ENCODE data around the gene AMER2. TPM values are rescaled to one million over a fixed set of nuclear protein-coding genes. Genes with fewer than 3 reads are reported as not detected.

The AMER2 gene
- total and polyA plus RNA-seq, 2 experiments from 2014 or later, result not detected

- Histone ChIP-seq H3K27me3 (replicated peaks; ENCODE audit: insufficient read depth) (no peaks in the 10 kb centered on the region), H3K4me3 (no peak overlapping the region), H2AFZ (no peak overlapping the region), H3K36me3 (ENCODE audit: low read depth) (no peaks in the 10 kb centered on the region), H3K79me2 (ENCODE audit: insufficient read depth) (no peaks in the 10 kb centered on the region), H3K9me2 (ENCODE audit: insufficient read depth) (no peaks in the 10 kb centered on the region), H3K27ac (no peak overlapping the region), H3F3A (ENCODE audit: insufficient read depth) (no peaks in the 10 kb centered on the region), H3K4me1 (ENCODE audit: insufficient read depth) (0 out of 2 replicates have a peak, but pooled peaks cover 3% of the 10 kb centered on the region), H3K9ac (no peak overlapping the region), H3K9me3 (ENCODE audit: low read depth) (no peaks in the 10 kb centered on the region), H3K4me2 (ENCODE audit: unreplicated experiment) (no peak overlapping the region), H4K20me1 (ENCODE audit: insufficient read depth) (no peaks in the 10 kb centered on the region)
- TF ChIP-seq EZH2phosphoT487 (IDR thresholded peaks at IDR 0.05; ENCODE audit: insufficient read depth, low read depth) (no peak), EZH2 (IDR thresholded peaks at IDR 0.05; ENCODE audit: insufficient read depth, poor library complexity, severe bottlenecking) (no peak)
- DNase-seq, result no peak
- in situ Hi-C loops (cut with MboI), result no loop called here
- WGBS, 2 experiments (ENCODE audit: low coverage in 1 of 2, low lambda C conversion rate in 2 of 2, missing lambda C conversion rate in 2 of 2), result 38 to 52% methylated on average over 5 of the region's 5 CpGs
Observed at GRCh38 chr13:25198647-25199046, 26.6 kb upstream of the AMER2 start.

- no peaks in the 10 kb centered on the region for H3K9me2 ChIP-seq (ENCODE audit: insufficient read depth)
- H3K4me3 ChIP-seq, result no peak overlapping the region
- no peaks in the 10 kb centered on the region for H4K20me1 ChIP-seq (ENCODE audit: insufficient read depth)
- no peaks in the 10 kb centered on the region for H3K79me2 ChIP-seq (ENCODE audit: insufficient read depth)
- WGBS, 2 experiments (ENCODE audit: low coverage in 1 of 2, low lambda C conversion rate in 2 of 2, missing lambda C conversion rate in 2 of 2), result 66 to 71% methylated on average over 11 of the region's 11 CpGs
- no peak overlapping the region for H3K9ac ChIP-seq
- in situ Hi-C loops (cut with MboI), result no loop called here
- no peak overlapping the region for H3K4me2 ChIP-seq (ENCODE audit: unreplicated experiment)
- H3K4me1 ChIP-seq (ENCODE audit: insufficient read depth), result no peaks in the 10 kb centered on the region
- no peaks in the 10 kb centered on the region; the same call in 1 of the 2 replicates for H3K27me3 ChIP-seq (replicated peaks; ENCODE audit: insufficient read depth)
- H3K27ac ChIP-seq, result no peak overlapping the region
- no peak for DNase-seq
- H3F3A ChIP-seq (ENCODE audit: insufficient read depth), result no peaks in the 10 kb centered on the region
- no peaks in the 10 kb centered on the region for H3K36me3 ChIP-seq (ENCODE audit: low read depth)
- no peaks in the 10 kb centered on the region for H3K9me3 ChIP-seq (ENCODE audit: low read depth)
- no peak overlapping the region for H2AFZ ChIP-seq
- TF ChIP-seq EZH2phosphoT487 (IDR thresholded peaks at IDR 0.05; ENCODE audit: insufficient read depth, low read depth) (no peak), EZH2 (IDR thresholded peaks at IDR 0.05; ENCODE audit: insufficient read depth, poor library complexity, severe bottlenecking) (no peak)
Observed at GRCh38 chr13:25196971-25197370, 24.9 kb upstream of the AMER2 start.

GRCh38 chr13:25192936-25193335 lies 20.8 kb upstream of the AMER2 start:
- H3K27me3 ChIP-seq (replicated peaks; ENCODE audit: insufficient read depth), result peaks cover 12% of the 10 kb centered on the region; the same call in 1 of the 2 replicates
- no peak overlapping the region for H3K4me3 ChIP-seq
- no peaks in the 10 kb centered on the region for H3K4me1 ChIP-seq (ENCODE audit: insufficient read depth)
- no peak overlapping the region for H2AFZ ChIP-seq
- in situ Hi-C loops (cut with MboI), result no loop called here
- no peaks in the 10 kb centered on the region for H4K20me1 ChIP-seq (ENCODE audit: insufficient read depth)
- no peak for DNase-seq
- H3K9me3 ChIP-seq (ENCODE audit: low read depth), result no peaks in the 10 kb centered on the region
- TF ChIP-seq EZH2phosphoT487 (IDR thresholded peaks at IDR 0.05; ENCODE audit: insufficient read depth, low read depth) (no peak), EZH2 (IDR thresholded peaks at IDR 0.05; ENCODE audit: insufficient read depth, poor library complexity, severe bottlenecking) (no peak)
- H3K36me3 ChIP-seq (ENCODE audit: low read depth), result no peaks in the 10 kb centered on the region
- H3K79me2 ChIP-seq (ENCODE audit: insufficient read depth), result no peaks in the 10 kb centered on the region
- no peak overlapping the region for H3K9ac ChIP-seq
- no peaks in the 10 kb centered on the region for H3F3A ChIP-seq (ENCODE audit: insufficient read depth)
- H3K9me2 ChIP-seq (ENCODE audit: insufficient read depth), result no peaks in the 10 kb centered on the region
- H3K27ac ChIP-seq, result no peak overlapping the region
- WGBS, 2 experiments (ENCODE audit: low coverage in 1 of 2, low lambda C conversion rate in 2 of 2, missing lambda C conversion rate in 2 of 2), result 49 to 52% methylated on average over 8 of the region's 8 CpGs
- no peak overlapping the region for H3K4me2 ChIP-seq (ENCODE audit: unreplicated experiment)

GRCh38 chr13:25192489-25192888 lies 20.4 kb upstream of the AMER2 start:
- no peaks in the 10 kb centered on the region for H4K20me1 ChIP-seq (ENCODE audit: insufficient read depth)
- no peaks in the 10 kb centered on the region for H3K4me1 ChIP-seq (ENCODE audit: insufficient read depth)
- H3K4me2 ChIP-seq (ENCODE audit: unreplicated experiment), result no peak overlapping the region
- in situ Hi-C loops (cut with MboI), result no loop called here
- no peak for TF ChIP-seq EZH2phosphoT487 (IDR thresholded peaks at IDR 0.05; ENCODE audit: insufficient read depth, low read depth)
- TF ChIP-seq EZH2 (IDR thresholded peaks at IDR 0.05; ENCODE audit: insufficient read depth, poor library complexity, severe bottlenecking), result no peak
- no peak overlapping the region for H2AFZ ChIP-seq
- H3K9me2 ChIP-seq (ENCODE audit: insufficient read depth), result no peaks in the 10 kb centered on the region
- H3K79me2 ChIP-seq (ENCODE audit: insufficient read depth), result no peaks in the 10 kb centered on the region
- H3K9ac ChIP-seq, result no peak overlapping the region
- no peak for DNase-seq
- no peak overlapping the region for H3K27ac ChIP-seq
- WGBS, 2 experiments (ENCODE audit: low coverage in 1 of 2, low lambda C conversion rate in 2 of 2, missing lambda C conversion rate in 2 of 2), result 30 to 31% methylated on average over 8 of the region's 8 CpGs
- no peaks in the 10 kb centered on the region for H3K9me3 ChIP-seq (ENCODE audit: low read depth)
- no peak overlapping the region for H3K4me3 ChIP-seq
- H3K27me3 ChIP-seq (replicated peaks; ENCODE audit: insufficient read depth), result peaks cover 15% of the 10 kb centered on the region
- no peaks in the 10 kb centered on the region for H3K36me3 ChIP-seq (ENCODE audit: low read depth)
- H3F3A ChIP-seq (ENCODE audit: insufficient read depth), result no peaks in the 10 kb centered on the region

GRCh38 chr13:25192052-25192451 lies 20.0 kb upstream of the AMER2 start:
- Histone ChIP-seq H3K4me2 (ENCODE audit: unreplicated experiment) (no peak overlapping the region), H3K4me1 (ENCODE audit: insufficient read depth) (no peaks in the 10 kb centered on the region), H3K36me3 (ENCODE audit: low read depth) (no peaks in the 10 kb centered on the region), H2AFZ (no peak overlapping the region), H3K9ac (no peak overlapping the region), H4K20me1 (ENCODE audit: insufficient read depth) (no peaks in the 10 kb centered on the region), H3K79me2 (ENCODE audit: insufficient read depth) (no peaks in the 10 kb centered on the region), H3F3A (ENCODE audit: insufficient read depth) (no peaks in the 10 kb centered on the region), H3K9me3 (ENCODE audit: low read depth) (no peaks in the 10 kb centered on the region), H3K4me3 (no peak overlapping the region), H3K27me3 (replicated peaks; ENCODE audit: insufficient read depth) (peaks cover 16% of the 10 kb centered on the region), H3K27ac (no peak overlapping the region), H3K9me2 (ENCODE audit: insufficient read depth) (no peaks in the 10 kb centered on the region)
- TF ChIP-seq EZH2phosphoT487 (IDR thresholded peaks at IDR 0.05; ENCODE audit: insufficient read depth, low read depth), result no peak
- TF ChIP-seq EZH2 (IDR thresholded peaks at IDR 0.05; ENCODE audit: insufficient read depth, poor library complexity, severe bottlenecking), result no peak
- in situ Hi-C loops (cut with MboI), result no loop called here
- DNase-seq, result no peak
- WGBS, 2 experiments (ENCODE audit: low coverage in 1 of 2, low lambda C conversion rate in 2 of 2, missing lambda C conversion rate in 2 of 2), result 31 to 40% methylated on average over 2 of the region's 2 CpGs
